Prostate gland (tissue), 2 donors: ENCODE data around the gene RNF44. TPM values are rescaled to one million over a fixed set of nuclear protein-coding genes. Genes with fewer than 3 reads are reported as not detected.

Experiments
- DNase-seq: peaks from one replicate; pipeline ENCODE4 v3.0.0-alpha.2; 2019; ENCODE audit warnings: low spot score
- H3K27ac ChIP-seq, 2 donors: fragments of 200-600 bp; sonication (generic); 2 replicates each; pipeline ENCODE4 v1.5.1; 2017 to 2019
- H3K27me3 ChIP-seq: fragments of 200-600 bp; sonication (generic); replicated peaks from 2 replicates; pipeline ENCODE4 v1.5.1; 2019; ENCODE audit not compliant: insufficient read depth
- H3K36me3 ChIP-seq, 2 donors: fragments of 200-600 bp; sonication (generic); 1 replicate in 1 of 2; 2 replicates in 1 of 2; pipeline versions ENCODE4 v1.5.1 to v1.8.1; 2017 to 2019
- H3K4me1 ChIP-seq: fragments of 200-600 bp; sonication (generic); replicated peaks from 2 replicates; pipeline ENCODE4 v1.5.1; 2019
- H3K4me3 ChIP-seq, 2 donors: fragments of 200-600 bp; sonication (generic); 2 replicates each; pipeline ENCODE4 v1.5.1; 2017 to 2019
- H3K9me3 ChIP-seq: fragments of 200-600 bp; sonication (generic); 2 replicates; pipeline ENCODE4 v1.5.1; 2017
- CTCF ChIP-seq, 4 experiments: fragments of 200-600 bp in 2 of 4; fragments of 450-650 bp in 2 of 4; sonication (generic) in 2 of 4; IDR thresholded peaks; 1 replicate in 3 of 4; 2 replicates in 1 of 4; pipeline ENCODE4 v1.5.1; 2016 to 2019; ENCODE audit warnings: antibody characterized with exemption in 4 of 4, mild to moderate bottlenecking in 2 of 4, moderate library complexity in 2 of 4
- POLR2A ChIP-seq: fragments of 450-650 bp; IDR thresholded peaks from one replicate; pipeline ENCODE4 v1.6.1; 2016; ENCODE audit warnings: antibody characterized with exemption, mild to moderate bottlenecking
- POLR2AphosphoS5 ChIP-seq: sonication (generic); formaldehyde crosslinking; IDR thresholded peaks from one replicate; pipeline ENCODE4 v1.6.1; 2017; ENCODE audit warnings: antibody characterized with exemption
- WGBS: methylation state at CpG from one replicate; pipeline ENCODE4 v1.1.5; 2018; 5-methylcytosine and 5-hydroxymethylcytosine counted together
- intact Hi-C: fragments of 100-400 bp; cut with DNase I; formaldehyde crosslinking; loops from one replicate; pipeline ENCODE4 v1.14.2; 2022
- total RNA-seq, 2 donors: library from RNA; depleted of rRNA; stranded (reverse); fragments of >200 nt; gene quantifications; one replicate each; pipeline ENCODE4 v1.1.0, GENCODE V29; 2016

Gene RNF44
- total RNA-seq, 2 donors from 2014 or later: 26.4 to 43.3 TPM

DNA sequence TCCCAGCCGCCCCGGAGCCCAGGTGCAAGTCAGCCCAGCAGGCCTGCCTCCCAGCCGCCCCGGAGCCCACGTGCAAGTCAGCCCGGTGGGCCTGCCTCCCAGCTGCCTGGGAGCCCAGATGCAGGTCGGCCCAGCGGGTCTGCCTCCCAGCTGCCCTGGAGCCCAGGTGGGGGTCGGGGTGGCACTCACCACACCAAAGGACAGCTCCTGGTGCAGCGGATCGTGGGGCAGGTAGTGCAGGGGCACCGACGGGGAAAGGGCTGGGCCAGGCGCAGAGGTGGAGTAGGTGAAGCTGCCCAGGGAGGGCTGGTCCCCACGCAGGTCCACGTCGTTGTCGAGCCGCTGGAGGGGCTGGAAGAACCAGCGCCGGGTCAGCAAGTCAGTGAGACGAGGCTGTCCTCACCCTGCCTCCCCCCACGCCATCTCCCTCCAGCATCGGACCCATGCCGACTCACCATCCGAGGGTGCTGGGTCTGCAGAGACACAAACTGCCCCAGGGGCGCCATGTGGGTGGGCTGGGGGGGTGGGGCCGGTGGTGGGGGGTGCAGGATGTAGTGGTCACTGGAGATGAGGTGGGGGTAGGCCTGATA is 6.7 kb downstream of the RNF44 start:
- H3K27ac ChIP-seq: no peak overlapping the region
- DNase-seq: no peak
- H3K4me3 ChIP-seq: no peak overlapping the region
- H3K4me1 ChIP-seq: peaks cover 14% of the 10 kb centered on the region
- no peaks in the 10 kb centered on the region for H3K27me3 ChIP-seq
- 72% methylated on average over 17 of the region's 28 CpGs for WGBS
- TF ChIP-seq POLR2A: no peak
- TF ChIP-seq CTCF (IDR thresholded peaks at IDR 0.05): no peak
- TF ChIP-seq POLR2AphosphoS5: no peak
- intact Hi-C loops: no loop called here
- H3K9me3 ChIP-seq: no peaks in the 10 kb centered on the region
- H3K36me3 ChIP-seq: peaks cover 0 to 23% of the 10 kb centered on the region in 2 donors

- TF ChIP-seq POLR2AphosphoS5 (no peak), CTCF (IDR thresholded peaks at IDR 0.05) (no peak), POLR2A (no peak)
- intact Hi-C loops: no loop called here
- Histone ChIP-seq H3K36me3 (peaks cover 0 to 23% of the 10 kb centered on the region in 2 donors), H3K27me3 (no peaks in the 10 kb centered on the region), H3K4me3 (no peak overlapping the region), H3K4me1 (peaks cover 9% of the 10 kb centered on the region), H3K27ac (no peak overlapping the region), H3K9me3 (no peaks in the 10 kb centered on the region)
- no peak for DNase-seq
- WGBS: 68% methylated on average over 11 of the region's 11 CpGs
These were observed 7.5 kb downstream of the RNF44 start for GRCh38 chr5:176529741-176530141.

DNA sequence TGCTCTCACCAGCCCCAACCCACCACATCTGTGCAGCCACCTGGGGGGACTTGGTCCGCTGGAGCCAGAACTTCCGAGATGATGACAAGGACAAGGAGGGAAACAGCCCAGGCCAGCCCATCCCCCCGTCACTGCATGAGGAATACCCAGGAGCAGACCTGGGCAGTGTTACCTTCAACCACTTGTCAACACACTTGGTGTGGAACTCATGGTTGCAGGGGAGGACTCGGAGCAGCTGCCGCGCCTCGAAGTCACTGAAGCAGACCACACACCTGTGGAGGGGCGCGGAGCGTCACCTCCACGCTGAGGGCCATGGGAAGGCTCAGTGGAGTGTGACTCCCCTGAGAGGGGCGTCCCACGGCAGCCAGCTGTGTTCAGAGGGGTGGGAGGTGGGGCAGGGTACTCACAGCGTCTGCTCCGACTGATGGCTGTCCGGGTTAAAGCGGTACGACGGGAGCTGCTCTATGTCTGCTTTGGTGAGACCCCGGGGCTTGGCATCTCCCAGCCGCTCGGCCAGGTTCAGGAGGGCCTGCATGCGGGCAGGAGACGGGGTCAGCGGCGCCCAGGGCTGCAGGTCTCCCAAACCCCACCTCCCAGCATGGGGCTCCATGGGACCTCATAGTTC is 8.0 kb downstream of the RNF44 start:
- H3K9me3 ChIP-seq: no peaks in the 10 kb centered on the region
- DNase-seq: no peak
- 88% methylated on average over 24 of the region's 26 CpGs for WGBS
- no peak overlapping the region for H3K4me3 ChIP-seq
- peaks cover 4% of the 10 kb centered on the region for H3K4me1 ChIP-seq
- no peak for TF ChIP-seq POLR2A
- TF ChIP-seq POLR2AphosphoS5: no peak
- no peak for TF ChIP-seq CTCF (IDR thresholded peaks at IDR 0.05)
- intact Hi-C loops: no loop called here
- no peaks in the 10 kb centered on the region for H3K27me3 ChIP-seq
- H3K27ac ChIP-seq: no peak overlapping the region
- peaks cover 0 to 23% of the 10 kb centered on the region in 2 donors for H3K36me3 ChIP-seq

DNA sequence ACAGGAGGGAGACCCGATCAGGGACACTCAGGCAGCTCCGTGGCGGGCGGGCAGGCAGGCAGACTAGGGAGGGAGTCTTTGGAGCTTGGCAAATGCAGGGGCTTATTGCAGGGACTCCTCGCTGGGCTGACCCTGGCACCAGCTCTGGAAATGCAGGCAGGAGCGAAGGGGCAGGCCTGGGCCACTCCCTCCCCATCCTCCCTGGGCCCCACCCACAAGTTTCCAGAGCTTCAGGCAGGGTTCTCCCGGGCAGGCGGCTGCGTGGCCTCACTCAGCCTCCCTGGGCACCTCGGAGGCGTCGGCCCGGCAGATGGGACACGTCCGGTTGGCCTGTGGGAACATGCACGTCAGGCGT is 8.5 kb downstream of the RNF44 start:
- 61% methylated on average over 15 of the region's 17 CpGs for WGBS
- Histone ChIP-seq H3K4me1 (no peaks in the 10 kb centered on the region), H3K27ac (no peak overlapping the region), H3K36me3 (peaks cover 0 to 23% of the 10 kb centered on the region in 2 donors), H3K27me3 (no peaks in the 10 kb centered on the region), H3K9me3 (no peaks in the 10 kb centered on the region), H3K4me3 (no peak overlapping the region)
- DNase-seq: no peak
- intact Hi-C loops: no loop called here
- TF ChIP-seq POLR2AphosphoS5: no peak
- TF ChIP-seq POLR2A: no peak

GRCh38 chr5:176528301-176528700 is 8.9 kb downstream of the RNF44 start:
- no peak for DNase-seq
- Histone ChIP-seq H3K4me3 (no peak overlapping the region), H3K27ac (no peak overlapping the region), H3K9me3 (no peaks in the 10 kb centered on the region), H3K36me3 (peaks cover 0 to 23% of the 10 kb centered on the region in 2 donors), H3K4me1 (no peaks in the 10 kb centered on the region), H3K27me3 (no peaks in the 10 kb centered on the region)
- TF ChIP-seq CTCF (IDR thresholded peaks at IDR 0.05): no peak
- no peak for TF ChIP-seq POLR2AphosphoS5
- intact Hi-C loops: no loop called here
- 76% methylated on average over 11 of the region's 11 CpGs for WGBS
